Hindlimb muscle (tissue), 1 donor: ENCODE data around the gene ORM1. TPM values are rescaled to one million over a fixed set of nuclear protein-coding genes. Genes with fewer than 3 reads are reported as not detected.
A peak's percentile ranks its signal among the peaks of the same experiment; 100 is the strongest.
"Not testable (repeated sequence)": the region's sequence is repeated elsewhere in the genome, so short reads cannot be mapped to it uniquely, and the experiment has no call there.

ENCODE experiments used
- DNase-seq: peaks from one replicate; pipeline ENCODE4 v3.0.0-alpha.2; 2013
- polyA plus RNA-seq: library from polyadenylated mRNA; unstranded; fragments of 120-200 nt; gene quantifications from one replicate; pipeline ENCODE4 v1.2.1, GENCODE V29; 2013; ENCODE audit not compliant: insufficient read length

Gene ORM1
- polyA plus RNA-seq = 0.30 TPM

GRCh38 chr9:114322831-114323531, at the start of gene ORM1:
Gene ORM1, plus strand, starts transcription at chr9:114323098. Its CDS starts 36 bp downstream, at chr9:114323134.
- DNase-seq = not testable (repeated sequence)

- DNase-seq = no peak
Observed at GRCh38 chr9:114273461-114273881, 49.4 kb upstream of the ORM1 start.

- no peak for DNase-seq
Observed at GRCh38 chr9:114274217-114274616, 48.7 kb upstream of the ORM1 start.

GRCh38 chr9:114275246-114276004, 47.5 kb upstream of the ORM1 start:
- no peak for DNase-seq

- no peak for DNase-seq
Observed at GRCh38 chr9:114276908-114277821, 45.7 kb upstream of the ORM1 start.

- DNase-seq = no peak
Observed at GRCh38 chr9:114278356-114278755, 44.5 kb upstream of the ORM1 start.

- no peak for DNase-seq
Observed at GRCh38 chr9:114278881-114279570, 43.9 kb upstream of the ORM1 start.

- DNase-seq = no peak
Observed at GRCh38 chr9:114279693-114280092, 43.2 kb upstream of the ORM1 start.

- peak; percentile 68 for DNase-seq
Observed at GRCh38 chr9:114280636-114281472, 42.0 kb upstream of the ORM1 start.

GRCh38 chr9:114281473-114282103, 41.3 kb upstream of the ORM1 start:
- DNase-seq = peak; percentile 79

GRCh38 chr9:114282104-114282485, 40.8 kb upstream of the ORM1 start:
- no peak for DNase-seq

GRCh38 chr9:114282507-114282906, 40.4 kb upstream of the ORM1 start:
- no peak for DNase-seq

GRCh38 chr9:114282926-114283325, 40.0 kb upstream of the ORM1 start:
- no peak for DNase-seq

GRCh38 chr9:114283551-114284111, 39.3 kb upstream of the ORM1 start:
- DNase-seq = no peak

- DNase-seq = no peak
Observed at GRCh38 chr9:114284316-114285060, 38.4 kb upstream of the ORM1 start.

- peak; percentile 79 for DNase-seq
Observed at GRCh38 chr9:114285166-114285867, 37.6 kb upstream of the ORM1 start.

GRCh38 chr9:114286146-114286679, 36.7 kb upstream of the ORM1 start:
- no peak for DNase-seq

GRCh38 chr9:114287001-114287762, 35.7 kb upstream of the ORM1 start:
- DNase-seq = no peak
